SH-SY5Y (cell line): Measurements from ENCODE around the gene RAB43.

Experiments
- GATA2 ChIP-seq: IDR thresholded peaks from 2 replicates; pipeline ENCODE4 v1.6.1; 2011; ENCODE audit warnings: mild to moderate bottlenecking, low read depth, low read length
- GATA3 ChIP-seq: IDR thresholded peaks from 2 replicates; pipeline ENCODE4 v1.6.1; 2011; ENCODE audit warnings: low read depth, mild to moderate bottlenecking, low read length, moderate library complexity

DNA sequence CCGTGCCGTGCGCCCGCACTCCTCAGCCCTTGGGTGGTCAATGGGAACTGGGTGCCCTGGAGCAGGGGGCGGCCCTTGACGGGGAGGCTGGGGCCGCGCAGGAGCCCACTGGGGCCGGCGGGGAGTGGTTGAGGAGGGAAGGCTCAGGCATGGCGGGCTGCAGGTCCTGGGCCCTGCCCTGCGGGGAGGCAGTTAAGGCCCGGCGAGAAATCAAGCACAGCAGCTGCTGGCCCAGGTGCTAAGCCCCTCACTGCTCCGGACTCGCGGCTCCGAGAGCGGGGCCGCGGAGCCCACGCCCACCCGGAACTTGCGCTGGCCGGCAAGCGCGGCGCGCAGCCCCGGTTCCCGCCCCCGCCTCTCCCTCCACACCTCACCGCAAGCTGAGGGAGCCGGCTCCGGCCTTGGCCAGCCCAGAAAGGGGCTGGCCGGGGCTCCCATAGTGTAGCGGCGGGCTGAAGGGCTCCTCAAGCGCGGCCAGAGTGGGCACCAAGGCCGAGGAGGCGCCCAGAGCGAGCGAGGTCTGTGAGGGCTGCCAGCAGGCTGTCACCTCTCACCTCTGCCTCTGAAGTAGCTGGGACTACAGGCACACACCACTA lies 53.2 kb downstream of the RAB43 start:
- no peak for TF ChIP-seq GATA3
- no peak for TF ChIP-seq GATA2
